ENCODE measurements around the gene VCX3A.

DNA sequence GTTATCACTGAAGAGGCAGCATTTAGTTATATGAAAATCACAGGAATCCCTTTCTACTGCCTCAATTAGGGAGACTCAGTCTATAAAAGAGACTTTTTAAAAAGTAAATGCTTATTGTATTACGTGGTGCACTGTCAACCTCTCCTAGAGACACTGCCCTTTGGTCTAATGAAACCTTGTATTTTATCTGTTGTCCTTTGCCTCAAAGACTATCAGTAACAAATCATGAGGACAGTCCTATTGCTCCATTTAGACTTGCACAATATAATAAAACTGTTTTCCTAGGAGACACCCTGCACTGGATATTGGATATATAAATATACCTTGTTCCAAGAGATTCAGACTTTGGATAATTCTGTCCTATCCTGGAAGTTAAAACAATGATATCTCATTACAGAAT, 34.2 kb downstream of the VCX3A start:
- TF ChIP-seq CEBPB (IDR thresholded peaks at IDR 0.05), result no peak
- no peak for TF ChIP-seq TEAD4 (IDR thresholded peaks at IDR 0.05)
- TF ChIP-seq NFIC (IDR thresholded peaks at IDR 0.05), result no peak
- TF ChIP-seq YY1 (IDR thresholded peaks at IDR 0.05; ENCODE audit: low read depth), result no peak
- no peak for TF ChIP-seq TAF1 (IDR thresholded peaks at IDR 0.05; ENCODE audit: low read depth)
- TF ChIP-seq EGR1 (IDR thresholded peaks at IDR 0.05), result no peak
- no peak for TF ChIP-seq EP300 (IDR thresholded peaks at IDR 0.05; ENCODE audit: borderline replicate concordance)
- no peak for TF ChIP-seq ZBTB7A (IDR thresholded peaks at IDR 0.05; ENCODE audit: low read depth)

All from Ishikawa (cell line).